GM19023 (cell line): ENCODE measurements around the gene BCAP29.

ENCODE experiments used
- ATAC-seq: cut with Tn5 transposase; IDR thresholded peaks from one replicate; pipeline ENCODE4 v1.9.1; 2021; ENCODE audit warnings: mild to moderate bottlenecking, moderate library complexity; ENCODE audit not compliant: unreplicated experiment

The BCAP29 gene

DNA sequence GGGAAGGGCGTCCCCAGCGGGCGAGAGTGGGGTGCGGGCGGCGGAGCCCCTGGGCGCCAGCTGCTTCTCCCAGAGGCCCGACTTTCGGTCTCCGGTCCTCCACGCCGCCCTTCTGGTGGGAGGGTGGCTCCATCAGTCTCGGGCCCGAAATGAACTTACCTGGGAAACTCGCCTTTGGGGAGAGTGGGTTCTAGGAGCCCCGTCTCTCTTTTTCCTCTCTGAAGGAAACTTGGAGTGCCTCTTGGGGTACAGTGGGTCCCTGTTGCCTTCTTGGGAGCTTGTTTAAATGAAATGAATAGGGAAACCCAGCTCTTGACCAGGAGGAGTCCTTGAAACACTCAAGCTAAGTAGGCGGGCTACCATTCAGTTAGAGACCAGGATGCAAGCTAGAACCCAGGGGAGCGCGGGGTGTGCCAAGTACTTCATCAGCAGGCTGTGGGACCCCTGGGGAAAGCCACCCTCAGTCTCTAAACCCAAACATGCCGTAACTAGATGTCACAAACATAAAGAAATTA is 81.9 kb downstream of the BCAP29 start:
- peak; percentile 4 for ATAC-seq

DNA sequence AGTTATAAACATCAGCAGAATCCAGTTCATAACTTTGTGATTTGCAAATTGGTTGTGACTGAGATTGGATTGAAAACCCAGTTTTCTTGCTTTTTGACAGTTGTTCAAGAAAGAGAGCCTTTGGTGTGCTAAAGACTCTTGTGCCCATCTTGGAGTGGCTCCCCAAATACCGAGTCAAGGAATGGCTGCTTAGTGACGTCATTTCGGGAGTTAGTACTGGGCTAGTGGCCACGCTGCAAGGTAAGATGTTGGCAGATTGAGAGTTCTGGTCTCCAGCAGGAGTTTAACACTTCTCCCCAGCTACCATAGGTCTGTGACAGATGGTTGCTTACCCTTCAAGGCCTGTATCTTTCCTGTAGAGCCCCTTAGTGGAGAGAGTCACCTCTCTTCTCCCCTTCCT is 83.2 kb downstream of the BCAP29 start:
- no peak for ATAC-seq

DNA sequence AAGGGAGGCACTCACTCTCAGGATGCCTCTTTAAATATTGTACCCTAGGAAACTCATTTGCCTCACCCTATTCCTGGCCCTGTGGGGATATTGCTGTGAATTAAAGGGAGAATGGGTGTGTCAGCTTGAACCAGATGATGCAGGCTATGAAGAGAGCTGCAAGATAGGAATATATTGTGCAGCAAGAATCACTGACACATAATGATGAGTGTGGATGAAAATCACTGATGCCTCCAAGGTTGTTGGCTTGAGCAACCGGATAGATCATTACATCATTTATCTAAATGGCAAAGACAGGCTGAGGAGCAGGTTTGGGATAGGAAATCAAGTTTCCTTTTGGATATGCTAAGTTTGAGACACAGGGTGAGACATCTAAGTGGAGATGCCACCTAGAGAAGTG is 86.7 kb downstream of the BCAP29 start:
- ATAC-seq, result no peak

DNA sequence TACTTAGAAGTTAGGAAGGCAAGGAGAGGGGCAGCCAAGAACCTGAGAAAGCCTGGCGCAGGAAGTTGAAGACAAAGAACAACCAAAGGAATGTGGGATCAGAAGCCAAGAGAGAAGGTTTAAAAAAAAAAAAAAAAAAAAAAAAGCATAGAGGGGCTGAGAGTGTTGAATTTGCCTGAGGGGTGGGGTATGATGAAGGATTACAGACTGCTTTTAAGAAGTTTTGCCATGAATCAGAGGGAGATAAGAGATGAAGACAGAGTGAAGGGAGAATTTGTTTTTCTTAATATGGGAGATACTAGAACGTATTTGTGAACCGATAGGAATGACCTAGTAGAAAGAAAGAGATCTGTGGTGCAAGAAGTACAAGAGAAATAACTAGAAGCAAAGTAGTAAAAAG is 87.3 kb downstream of the BCAP29 start:
- no peak for ATAC-seq

DNA sequence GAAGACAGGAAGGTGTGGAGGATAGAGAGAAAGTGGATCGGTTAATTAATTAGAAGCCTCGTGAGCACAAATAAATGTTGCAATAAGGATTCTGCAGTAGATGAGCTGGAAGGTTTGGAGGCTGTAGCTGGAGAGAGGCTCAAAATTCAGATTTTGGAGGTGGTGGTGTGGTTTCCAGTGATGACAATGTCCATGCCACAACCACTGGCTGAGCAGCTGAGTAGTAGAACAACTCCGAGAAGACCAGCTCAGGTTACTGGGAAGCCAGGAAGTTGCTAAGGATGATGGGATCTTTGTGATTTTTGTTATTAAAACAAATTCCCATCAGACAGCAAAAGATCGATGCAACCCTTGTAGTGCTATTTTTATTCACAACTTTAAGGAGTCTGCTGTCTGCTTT is 88.2 kb downstream of the BCAP29 start:
- no peak for ATAC-seq
